OCI-LY7 (cell line): ENCODE measurements around the gene THAP7. TPM values are rescaled to one million over a fixed set of nuclear protein-coding genes. Genes with fewer than 3 reads are reported as not detected.
"Not testable (repeated sequence)": the region's sequence is repeated elsewhere in the genome, so short reads cannot be mapped to it uniquely, and the experiment has no call there.

Source experiments
- BruUV-seq: library from RNA; stranded (reverse); fragments of 400-500 nt; replicated peaks from 2 replicates; lab custom pipeline; 2021; lab: Mats Ljungman, UMichigan
- CTCF ChIA-PET: fragments of 300-600 bp; sonication (Branson Sonifier 250); formaldehyde crosslinking; loops from one replicate; lab custom pipeline; 2022; ENCODE audit warnings: antibody characterized with exemption; ENCODE audit not compliant: unreplicated experiment; lab: Charles Lee
- POLR2A ChIA-PET: fragments of 300-600 bp; sonication (Branson Sonifier 250); formaldehyde crosslinking; loops from one replicate; lab custom pipeline; 2022; ENCODE audit warnings: antibody characterized with exemption; lab: Charles Lee
- DNase-seq: peaks from one replicate; pipeline ENCODE4 v3.0.0-alpha.2; 2015; ENCODE audit warnings: low spot score
- H2AFZ ChIP-seq: fragments of 200-600 bp; sonication (generic), shearing (Covaris generic); 2 replicates; pipeline ENCODE4 v1.6.1; 2014; ENCODE audit warnings: mild to moderate bottlenecking, antibody characterized with exemption, low read length, moderate library complexity
- H3K27ac ChIP-seq: fragments of 200-600 bp; sonication (generic); 2 replicates; pipeline ENCODE4 v1.5.1; 2014; ENCODE audit warnings: mixed run types, low read depth, mild to moderate bottlenecking, moderate library complexity, low read length, inconsistent platforms; ENCODE audit not compliant: poor library complexity, severe bottlenecking
- H3K36me3 ChIP-seq: fragments of 200-600 bp; sonication (generic); 2 replicates; pipeline ENCODE4 v1.6.1; 2014; ENCODE audit warnings: mild to moderate bottlenecking, antibody characterized with exemption, low read length, moderate library complexity, mixed read lengths; ENCODE audit not compliant: insufficient read depth
- H3K4me1 ChIP-seq: fragments of 200-600 bp; sonication (generic); 2 replicates; pipeline ENCODE4 v1.5.1; 2014; ENCODE audit warnings: mild to moderate bottlenecking, low read length; ENCODE audit not compliant: insufficient read depth, poor library complexity, severe bottlenecking
- H3K4me2 ChIP-seq: fragments of 200-600 bp; sonication (generic); 2 replicates; pipeline ENCODE4 v1.6.1; 2014; ENCODE audit warnings: mild to moderate bottlenecking, low read length
- H3K4me3 ChIP-seq: fragments of 200-600 bp; sonication (generic); 2 replicates; pipeline ENCODE4 v1.5.1; 2014; ENCODE audit warnings: mild to moderate bottlenecking, low read depth, low read length; ENCODE audit not compliant: poor library complexity, severe bottlenecking
- H3K79me2 ChIP-seq: fragments of 200-600 bp; sonication (generic); 2 replicates; pipeline ENCODE4 v1.6.1; 2016; ENCODE audit warnings: low read depth, mild to moderate bottlenecking, low read length, moderate library complexity, mixed read lengths; ENCODE audit not compliant: insufficient read depth
- H3K9me2 ChIP-seq: fragments of 200-600 bp; sonication (generic); 2 replicates; pipeline ENCODE4 v1.6.1; 2016; ENCODE audit warnings: mild to moderate bottlenecking, low read length, mixed read lengths; ENCODE audit not compliant: insufficient read depth
- H3K9me3 ChIP-seq: fragments of 200-600 bp; sonication (generic); 2 replicates; pipeline ENCODE4 v1.6.1; 2014; ENCODE audit warnings: mild to moderate bottlenecking, mixed run types, low read length, mixed read lengths
- H4K20me1 ChIP-seq: fragments of 200-600 bp; sonication (generic); 2 replicates; pipeline ENCODE4 v1.6.1; 2014; ENCODE audit warnings: mild to moderate bottlenecking, antibody characterized with exemption, low read length, moderate library complexity, mixed read lengths; ENCODE audit not compliant: insufficient read depth
- EZH2phosphoT487 ChIP-seq: fragments of 200-600 bp; sonication (generic); IDR thresholded peaks from 2 replicates; pipeline ENCODE4 v1.6.1; 2018; ENCODE audit warnings: low read depth, borderline replicate concordance, mild to moderate bottlenecking, mixed run types, antibody characterized with exemption, low read length, moderate library complexity, mixed read lengths
- intact Hi-C: fragments of 100-400 bp; cut with micrococcal nuclease; formaldehyde crosslinking; loops from one replicate; pipeline ENCODE4 v1.10.0; 2022; ENCODE audit not compliant: unreplicated experiment
- total RNA-seq, 2 experiments: library from RNA; depleted of rRNA in 1 of 2; stranded (reverse); fragments of >200 nt in 1 of 2; shearing (Covaris generic) in 1 of 2; gene quantifications; 2 replicates each; pipeline ENCODE4 v1.2.3, GENCODE V29; 2014 to 2022
- TF ChIP-seq, protein P1 (sequence below): fragments of 200-600 bp; sonication (generic); conservative IDR thresholded peaks from 2 replicates; pipeline ENCODE4 v1.5.1; 2014; ENCODE audit warnings: mild to moderate bottlenecking, antibody characterized with exemption, low read length, moderate library complexity, mixed read lengths

THAP7 gene
- total RNA-seq, 2 experiments from 2014 or later, result 36.3 to 73.0 TPM

DNA sequence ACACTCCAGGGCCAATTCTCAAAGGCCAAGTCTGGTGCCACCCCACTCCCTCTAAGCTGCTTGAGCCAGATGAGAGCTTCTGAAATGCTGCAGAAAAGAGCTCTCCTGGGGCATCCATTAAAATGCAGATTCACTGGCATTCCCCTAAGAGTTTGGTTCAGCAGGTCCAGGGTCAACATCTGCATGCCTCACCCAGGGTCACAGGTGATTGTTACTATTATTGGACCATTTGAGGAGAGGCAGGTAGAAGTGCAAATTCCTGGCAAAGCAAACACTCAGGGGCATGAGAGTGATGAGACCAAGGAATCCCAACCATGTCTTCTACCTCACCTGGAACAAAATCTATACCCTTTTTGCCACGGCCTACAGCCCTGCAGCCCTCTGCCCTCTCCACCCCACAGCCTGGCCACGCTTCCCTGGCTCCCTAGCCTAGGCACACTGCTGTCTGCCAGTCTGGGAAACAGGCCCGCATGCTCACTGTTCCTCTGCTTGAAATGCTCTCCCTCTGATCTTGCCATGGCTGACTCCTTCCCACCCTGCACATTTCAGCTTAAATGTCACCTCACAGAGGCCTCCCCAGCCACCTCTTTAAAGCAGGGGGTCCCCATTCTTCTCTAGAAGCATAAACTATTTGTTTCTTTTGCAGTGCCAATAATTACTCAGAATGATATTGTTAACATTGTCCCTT is 8.7 kb upstream of the THAP7 start:
- Histone ChIP-seq H3K4me1 (peaks cover 15% of the 10 kb centered on the region), H3K9me3 (no peaks in the 10 kb centered on the region), H2AFZ (no peak overlapping the region), H3K79me2 (no peaks in the 10 kb centered on the region), H3K9me2 (no peaks in the 10 kb centered on the region), H3K4me3 (no peak overlapping the region), H3K27ac (no peak overlapping the region), H3K4me2 (no peak overlapping the region), H3K36me3 (no peaks in the 10 kb centered on the region), H4K20me1 (no peaks in the 10 kb centered on the region)
- intact Hi-C loops, result no loop called here
- no peak for TF ChIP-seq EZH2phosphoT487
- TF ChIP-seq, protein P1, sequence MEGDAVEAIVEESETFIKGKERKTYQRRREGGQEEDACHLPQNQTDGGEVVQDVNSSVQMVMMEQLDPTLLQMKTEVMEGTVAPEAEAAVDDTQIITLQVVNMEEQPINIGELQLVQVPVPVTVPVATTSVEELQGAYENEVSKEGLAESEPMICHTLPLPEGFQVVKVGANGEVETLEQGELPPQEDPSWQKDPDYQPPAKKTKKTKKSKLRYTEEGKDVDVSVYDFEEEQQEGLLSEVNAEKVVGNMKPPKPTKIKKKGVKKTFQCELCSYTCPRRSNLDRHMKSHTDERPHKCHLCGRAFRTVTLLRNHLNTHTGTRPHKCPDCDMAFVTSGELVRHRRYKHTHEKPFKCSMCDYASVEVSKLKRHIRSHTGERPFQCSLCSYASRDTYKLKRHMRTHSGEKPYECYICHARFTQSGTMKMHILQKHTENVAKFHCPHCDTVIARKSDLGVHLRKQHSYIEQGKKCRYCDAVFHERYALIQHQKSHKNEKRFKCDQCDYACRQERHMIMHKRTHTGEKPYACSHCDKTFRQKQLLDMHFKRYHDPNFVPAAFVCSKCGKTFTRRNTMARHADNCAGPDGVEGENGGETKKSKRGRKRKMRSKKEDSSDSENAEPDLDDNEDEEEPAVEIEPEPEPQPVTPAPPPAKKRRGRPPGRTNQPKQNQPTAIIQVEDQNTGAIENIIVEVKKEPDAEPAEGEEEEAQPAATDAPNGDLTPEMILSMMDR, result no peak
- CTCF ChIA-PET, result no interaction called here
- no peak for DNase-seq
- BruUV-seq, result no TSS peak
- POLR2A ChIA-PET, result no interaction called here

GRCh38 chr22:21009638-21010425 is 7.9 kb upstream of the THAP7 start:
- H3K4me3 ChIP-seq, result no peak overlapping the region
- H2AFZ ChIP-seq, result no peak overlapping the region
- H3K9me3 ChIP-seq, result no peaks in the 10 kb centered on the region
- no TSS peak for BruUV-seq
- no peaks in the 10 kb centered on the region for H4K20me1 ChIP-seq
- POLR2A ChIA-PET, result interaction anchor here (0.5 kb wide), 1 partner anchor 64 kb away, joined by 3 read pairs; no protein-coding TSS in a partner anchor
- H3K9me2 ChIP-seq, result no peaks in the 10 kb centered on the region
- H3K79me2 ChIP-seq, result no peaks in the 10 kb centered on the region
- CTCF ChIA-PET, result no interaction called here
- peaks cover 14% of the 10 kb centered on the region for H3K4me1 ChIP-seq
- H3K4me2 ChIP-seq, result no peak overlapping the region
- DNase-seq, result peak; percentile 62
- H3K36me3 ChIP-seq, result no peaks in the 10 kb centered on the region
- TF ChIP-seq EZH2phosphoT487, result no peak
- TF ChIP-seq, protein P1, result no peak
- intact Hi-C loops, result loop anchor here (10.0 kb wide), 1 partner anchor 155 kb away; the partner anchor contains the start of genes PI4KA and SNAP29
- no peak overlapping the region for H3K27ac ChIP-seq

GRCh38 chr22:21009208-21009607 is 7.3 kb upstream of the THAP7 start:
- intact Hi-C loops, result loop anchor here (10.0 kb wide), 1 partner anchor 154 kb away; the partner anchor contains the start of genes PI4KA and SNAP29
- BruUV-seq, result not testable (repeated sequence)

More at GRCh38 chr22:21009208-21009607, 7.3 kb upstream of the THAP7 start:
- H3K4me2 ChIP-seq, H2AFZ ChIP-seq, H3K4me3 ChIP-seq, CTCF ChIA-PET, H3K9me3 ChIP-seq, H3K79me2 ChIP-seq, H3K9me2 ChIP-seq, H4K20me1 ChIP-seq, H3K4me1 ChIP-seq, DNase-seq, H3K36me3 ChIP-seq, H3K27ac ChIP-seq: not testable (repeated sequence)
- POLR2A ChIA-PET, result interaction anchor here (0.5 kb wide), 1 partner anchor 65 kb away, joined by 3 read pairs; no protein-coding TSS in a partner anchor
